OCI-LY3 (cell line): ENCODE measurements around the gene RSPO1.

Experiments used
- CTCF ChIP-seq: fragments of 200-600, 300-600 bp; sonication (generic); IDR thresholded peaks from 2 replicates; pipeline ENCODE4 v1.5.1; 2014; ENCODE audit warnings: antibody characterized with exemption, low read length, low read depth
- EZH2phosphoT487 ChIP-seq: fragments of 200-600 bp; shearing (Covaris generic); IDR thresholded peaks from 2 replicates; pipeline ENCODE4 v1.6.1; 2018; ENCODE audit warnings: antibody characterized with exemption, mixed run types, low read depth

DNA sequence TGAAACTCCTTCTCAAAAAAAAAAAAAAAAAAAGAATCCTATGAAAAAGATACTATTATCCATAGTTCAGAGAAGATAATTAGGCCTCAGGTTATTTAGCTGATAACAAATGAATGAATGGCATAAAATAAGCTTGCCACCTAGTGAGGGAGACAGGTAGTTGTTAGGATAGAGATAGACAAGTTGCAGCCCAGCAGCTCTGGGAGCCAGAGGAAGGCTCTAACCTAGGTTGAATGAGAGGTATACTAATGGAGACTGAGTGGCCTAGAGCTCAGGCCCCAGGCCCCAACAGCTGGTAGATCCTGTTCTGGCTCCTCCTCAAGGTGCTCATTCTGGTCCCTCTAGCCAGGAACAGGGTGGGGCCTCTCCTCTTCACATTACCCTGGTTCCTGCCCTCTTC, 20.6 kb upstream of the RSPO1 start:
- TF ChIP-seq CTCF = no peak
- TF ChIP-seq EZH2phosphoT487 = no peak
